Lower leg skin (tissue), 3 donors: ENCODE results near the gene RARRES1.

Experiments used
- CTCF ChIP-seq, 3 donors: fragments of 450-650 bp; IDR thresholded peaks; one replicate each; pipeline ENCODE4 v1.5.1; 2016; ENCODE audit warnings: antibody characterized with exemption in 3 of 3, mild to moderate bottlenecking in 3 of 3, moderate library complexity in 2 of 3
- POLR2A ChIP-seq, 2 donors: fragments of 450-650 bp; IDR thresholded peaks; one replicate each; pipeline ENCODE4 v1.6.1; 2016 to 2017; ENCODE audit warnings: antibody characterized with exemption in 2 of 2, mild to moderate bottlenecking in 1 of 2, moderate library complexity in 1 of 2

GRCh38 chr3:158755421-158755820 is 23.2 kb upstream of the RARRES1 start:
- TF ChIP-seq CTCF (IDR thresholded peaks at IDR 0.05) (no peak), POLR2A (IDR thresholded peaks at IDR 0.05) (no peak)
